A673 (cell line): Measurements from ENCODE around the gene HGD.

Experiments used
- CTCF ChIP-seq: fragments of 300-800, 200-600 bp; sonication (generic); conservative IDR thresholded peaks from 2 replicates; pipeline ENCODE4 v1.5.1; 2017; ENCODE audit warnings: low read depth, mild to moderate bottlenecking, antibody characterized with exemption, low read length, moderate library complexity, mixed read lengths
- EZH2 ChIP-seq: fragments of 200-600 bp; sonication (generic); IDR thresholded peaks from 2 replicates; pipeline ENCODE4 v1.6.1; 2017; ENCODE audit warnings: borderline replicate concordance, low read depth, mild to moderate bottlenecking, mixed read lengths, antibody characterized with exemption, low read length; ENCODE audit not compliant: poor library complexity, severe bottlenecking

GRCh38 chr3:120661945-120662344 lies 20.1 kb downstream of the HGD start:
- TF ChIP-seq CTCF, result no peak
- TF ChIP-seq EZH2, result no peak
